Vagina (tissue), 2 donors: Measurements from ENCODE around the gene ARID1B. TPM values are rescaled to one million over a fixed set of nuclear protein-coding genes. Genes with fewer than 3 reads are reported as not detected.

ENCODE experiments used
- DNase-seq, 2 donors: peaks; one replicate each; pipeline ENCODE4 v3.0.0-alpha.2; 2017; ENCODE audit errors: extremely low spot score in 2 of 2
- H3K27ac ChIP-seq: fragments of 200-600 bp; sonication (generic); one replicate; pipeline ENCODE4 v1.5.1; 2019
- H3K27me3 ChIP-seq: fragments of 200-600 bp; sonication (generic); one replicate; pipeline ENCODE4 v1.5.1; 2019
- H3K36me3 ChIP-seq, 2 donors: fragments of 200-600 bp; sonication (generic); one replicate each; pipeline ENCODE4 v1.5.1; 2017 to 2019
- H3K4me1 ChIP-seq: fragments of 200-600 bp; sonication (generic); one replicate; pipeline ENCODE4 v1.5.1; 2019
- H3K4me3 ChIP-seq, 2 donors: fragments of 200-600 bp; sonication (generic); 1 replicate in 1 of 2; 2 replicates in 1 of 2; pipeline ENCODE4 v1.5.1; 2016 to 2019
- H3K9me3 ChIP-seq: fragments of 200-600 bp; sonication (generic); one replicate; pipeline ENCODE4 v1.5.1; 2019
- CTCF ChIP-seq, 3 experiments: fragments of 450-650 bp in 2 of 3; fragments of 200-600 bp in 1 of 3; sonication (generic) in 1 of 3; IDR thresholded peaks; one replicate each; pipeline ENCODE4 v1.5.1; 2017 to 2019; ENCODE audit warnings: antibody characterized with exemption in 3 of 3, mild to moderate bottlenecking in 2 of 3, moderate library complexity in 2 of 3
- POLR2A ChIP-seq, 2 donors: fragments of 450-650 bp; IDR thresholded peaks; one replicate each; pipeline ENCODE4 v1.6.1; 2017; ENCODE audit warnings: antibody characterized with exemption in 2 of 2, mild to moderate bottlenecking in 2 of 2, moderate library complexity in 2 of 2
- POLR2AphosphoS5 ChIP-seq, 2 donors: sonication (generic); formaldehyde crosslinking; IDR thresholded peaks; one replicate each; pipeline ENCODE4 v1.9.0; 2017; ENCODE audit warnings: antibody characterized with exemption in 2 of 2, mild to moderate bottlenecking in 2 of 2, low read depth in 1 of 2; ENCODE audit not compliant: insufficient read depth in 1 of 2
- intact Hi-C: fragments of 100-400 bp; cut with DNase I; formaldehyde crosslinking; loops from one replicate; pipeline ENCODE4 v1.15.1; 2023
- total RNA-seq: library from RNA; depleted of rRNA; stranded (reverse); fragments of >200 nt; gene quantifications from one replicate; pipeline ENCODE4 v1.2.3, GENCODE V29; 2016

Gene ARID1B
- total RNA-seq, 1 donor from 2014 or later, result 141 TPM

GRCh38 chr6:157251586-157252247 lies 474.5 kb downstream of the ARID1B start:
- H3K36me3 ChIP-seq, result no peaks in the 10 kb centered on the region
- H3K27ac ChIP-seq, result no peak overlapping the region
- no peaks in the 10 kb centered on the region for H3K27me3 ChIP-seq
- intact Hi-C loops, result no loop called here
- H3K4me1 ChIP-seq, result peaks cover 2% of the 10 kb centered on the region
- DNase-seq, result no peak
- H3K9me3 ChIP-seq, result no peaks in the 10 kb centered on the region
- no peak overlapping the region for H3K4me3 ChIP-seq
- no peak for TF ChIP-seq CTCF (IDR thresholded peaks at IDR 0.05)
- no peak for TF ChIP-seq POLR2AphosphoS5 (IDR thresholded peaks at IDR 0.05; ENCODE audit: insufficient read depth in 1 of 2, low read depth in 1 of 2)
- TF ChIP-seq POLR2A (IDR thresholded peaks at IDR 0.05), result no peak

- H3K9me3 ChIP-seq, result no peaks in the 10 kb centered on the region
- H3K4me1 ChIP-seq, result no peaks in the 10 kb centered on the region
- no peak for TF ChIP-seq CTCF (IDR thresholded peaks at IDR 0.05)
- no peak for TF ChIP-seq POLR2AphosphoS5 (IDR thresholded peaks at IDR 0.05; ENCODE audit: insufficient read depth in 1 of 2, low read depth in 1 of 2)
- TF ChIP-seq POLR2A (IDR thresholded peaks at IDR 0.05), result no peak
- no peaks in the 10 kb centered on the region for H3K36me3 ChIP-seq
- no peak overlapping the region for H3K27ac ChIP-seq
- no peak overlapping the region for H3K4me3 ChIP-seq
- intact Hi-C loops, result no loop called here
- no peak for DNase-seq
- H3K27me3 ChIP-seq, result no peaks in the 10 kb centered on the region
These were observed 475.8 kb downstream of the ARID1B start for GRCh38 chr6:157253017-157253416.

- Histone ChIP-seq H3K36me3 (no peaks in the 10 kb centered on the region), H3K4me3 (no peak overlapping the region), H3K27me3 (no peaks in the 10 kb centered on the region), H3K27ac (no peak overlapping the region), H3K4me1 (no peaks in the 10 kb centered on the region), H3K9me3 (no peaks in the 10 kb centered on the region)
- intact Hi-C loops, result no loop called here
- no peak for DNase-seq
- TF ChIP-seq POLR2A (IDR thresholded peaks at IDR 0.05) (no peak), CTCF (IDR thresholded peaks at IDR 0.05) (no peak)
These were observed 476.5 kb downstream of the ARID1B start for GRCh38 chr6:157253699-157254098.

- no peaks in the 10 kb centered on the region for H3K36me3 ChIP-seq
- no peak overlapping the region for H3K27ac ChIP-seq
- H3K4me3 ChIP-seq, result no peak overlapping the region
- TF ChIP-seq POLR2A (IDR thresholded peaks at IDR 0.05), result no peak
- TF ChIP-seq CTCF (IDR thresholded peaks at IDR 0.05), result no peak
- TF ChIP-seq POLR2AphosphoS5 (IDR thresholded peaks at IDR 0.05; ENCODE audit: insufficient read depth in 1 of 2, low read depth in 1 of 2), result no peak
- H3K27me3 ChIP-seq, result no peaks in the 10 kb centered on the region
- H3K9me3 ChIP-seq, result no peaks in the 10 kb centered on the region
- intact Hi-C loops, result no loop called here
- DNase-seq, result no peak
- no peaks in the 10 kb centered on the region for H3K4me1 ChIP-seq
These were observed 477.4 kb downstream of the ARID1B start for GRCh38 chr6:157254538-157254937.

- no peak overlapping the region for H3K4me3 ChIP-seq
- no peaks in the 10 kb centered on the region for H3K9me3 ChIP-seq
- no peak for DNase-seq
- no peaks in the 10 kb centered on the region for H3K27me3 ChIP-seq
- H3K4me1 ChIP-seq, result no peaks in the 10 kb centered on the region
- no peak overlapping the region for H3K27ac ChIP-seq
- TF ChIP-seq POLR2AphosphoS5 (IDR thresholded peaks at IDR 0.05; ENCODE audit: insufficient read depth in 1 of 2, low read depth in 1 of 2), result no peak
- intact Hi-C loops, result no loop called here
- H3K36me3 ChIP-seq, result no peaks in the 10 kb centered on the region
These were observed 477.9 kb downstream of the ARID1B start for GRCh38 chr6:157255079-157255478.
